Tibial nerve (tissue), 3 donors: ENCODE results near the gene DEUP1.

Experiments used
- POLR2A ChIP-seq, 2 donors: fragments of 450-650 bp; IDR thresholded peaks; one replicate each; pipeline ENCODE4 v1.6.1; 2017; ENCODE audit warnings: antibody characterized with exemption in 2 of 2, mild to moderate bottlenecking in 2 of 2, moderate library complexity in 2 of 2
- TF ChIP-seq, protein P1 (sequence below), 5 experiments: fragments of 200-600 bp in 3 of 5; fragments of 450-650 bp in 2 of 5; sonication (generic) in 3 of 5; IDR thresholded peaks; one replicate each; pipeline ENCODE4 v1.5.1; 2016 to 2019; ENCODE audit warnings: antibody characterized with exemption in 5 of 5, mild to moderate bottlenecking in 3 of 5, moderate library complexity in 2 of 5

- TF ChIP-seq, protein P1, sequence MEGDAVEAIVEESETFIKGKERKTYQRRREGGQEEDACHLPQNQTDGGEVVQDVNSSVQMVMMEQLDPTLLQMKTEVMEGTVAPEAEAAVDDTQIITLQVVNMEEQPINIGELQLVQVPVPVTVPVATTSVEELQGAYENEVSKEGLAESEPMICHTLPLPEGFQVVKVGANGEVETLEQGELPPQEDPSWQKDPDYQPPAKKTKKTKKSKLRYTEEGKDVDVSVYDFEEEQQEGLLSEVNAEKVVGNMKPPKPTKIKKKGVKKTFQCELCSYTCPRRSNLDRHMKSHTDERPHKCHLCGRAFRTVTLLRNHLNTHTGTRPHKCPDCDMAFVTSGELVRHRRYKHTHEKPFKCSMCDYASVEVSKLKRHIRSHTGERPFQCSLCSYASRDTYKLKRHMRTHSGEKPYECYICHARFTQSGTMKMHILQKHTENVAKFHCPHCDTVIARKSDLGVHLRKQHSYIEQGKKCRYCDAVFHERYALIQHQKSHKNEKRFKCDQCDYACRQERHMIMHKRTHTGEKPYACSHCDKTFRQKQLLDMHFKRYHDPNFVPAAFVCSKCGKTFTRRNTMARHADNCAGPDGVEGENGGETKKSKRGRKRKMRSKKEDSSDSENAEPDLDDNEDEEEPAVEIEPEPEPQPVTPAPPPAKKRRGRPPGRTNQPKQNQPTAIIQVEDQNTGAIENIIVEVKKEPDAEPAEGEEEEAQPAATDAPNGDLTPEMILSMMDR (IDR thresholded peaks at IDR 0.05), result no peak
- TF ChIP-seq POLR2A (IDR thresholded peaks at IDR 0.05), result no peak
Measured at GRCh38 chr11:93368022-93368421, 37.5 kb downstream of the DEUP1 start.
